HG02973 (cell line): ENCODE measurements around the gene PDZD7.

Experiments used
- ATAC-seq: cut with Tn5 transposase; IDR thresholded peaks from one replicate; pipeline ENCODE4 v1.9.1; 2021; ENCODE audit warnings: moderate library complexity; ENCODE audit not compliant: unreplicated experiment

Gene PDZD7

GRCh38 chr10:101031128-101031795 is at the start of gene PDZD7, which contains the start of gene SFXN3:
TSS of gene PDZD7 (minus strand) at chr10:101031129. CDS start at chr10:101030219, 910 bp downstream.
TSS of gene SFXN3 (plus strand) at chr10:101031234. CDS start at chr10:101034695, 3,461 bp downstream.
- ATAC-seq: peak; percentile 86

GRCh38 chr10:101079874-101080273 is 48.9 kb upstream of the PDZD7 start:
- no peak for ATAC-seq

- no peak for ATAC-seq
Measured at GRCh38 chr10:101076630-101077029, 45.7 kb upstream of the PDZD7 start.

GRCh38 chr10:101075775-101076174 is 44.8 kb upstream of the PDZD7 start:
- no peak for ATAC-seq

- ATAC-seq: no peak
Measured at GRCh38 chr10:101073631-101074030, 42.7 kb upstream of the PDZD7 start.

GRCh38 chr10:101072923-101073322 is 42.0 kb upstream of the PDZD7 start:
- ATAC-seq: no peak

- ATAC-seq: no peak
Measured at GRCh38 chr10:101071885-101072433, 41.0 kb upstream of the PDZD7 start.

- no peak for ATAC-seq
Measured at GRCh38 chr10:101071267-101071884, 40.4 kb upstream of the PDZD7 start.

- ATAC-seq: no peak
Measured at GRCh38 chr10:101070098-101070497, 39.2 kb upstream of the PDZD7 start.

- no peak for ATAC-seq
Measured at GRCh38 chr10:101069441-101069840, 38.5 kb upstream of the PDZD7 start.

- no peak for ATAC-seq
Measured at GRCh38 chr10:101067356-101068083, 36.6 kb upstream of the PDZD7 start.

GRCh38 chr10:101066896-101067355 is 36.0 kb upstream of the PDZD7 start:
- ATAC-seq: no peak

GRCh38 chr10:101066146-101066895 is 35.4 kb upstream of the PDZD7 start:
- no peak for ATAC-seq

GRCh38 chr10:101065481-101066145 is 34.7 kb upstream of the PDZD7 start:
- ATAC-seq: no peak

- no peak for ATAC-seq
Measured at GRCh38 chr10:101064415-101065030, 33.6 kb upstream of the PDZD7 start.

GRCh38 chr10:101063548-101064414 is 32.9 kb upstream of the PDZD7 start:
- no peak for ATAC-seq

GRCh38 chr10:101063050-101063525 is 32.2 kb upstream of the PDZD7 start:
- no peak for ATAC-seq

- peak; percentile 26 for ATAC-seq
Measured at GRCh38 chr10:101062232-101063049, 31.5 kb upstream of the PDZD7 start.
